K562 (cell line): Measurements from ENCODE around the gene ARHGEF17. TPM values are rescaled to one million over a fixed set of nuclear protein-coding genes. Genes with fewer than 3 reads are reported as not detected.

Source experiments
- ARID4B ChIP-seq: sonication (generic); formaldehyde crosslinking; IDR thresholded peaks from 2 replicates; pipeline ENCODE4 v1.8.0; 2022; ENCODE audit warnings: mild to moderate bottlenecking, missing genetic modification reagents
- HNRNPH1 ChIP-seq: fragments of 200-400 bp; formaldehyde crosslinking; optimal IDR thresholded peaks from 2 replicates; pipeline ENCODE3; 2017; ENCODE audit warnings: low read depth, mild to moderate bottlenecking, low read length, moderate library complexity
- MAFK ChIP-seq: IDR thresholded peaks from 2 replicates; pipeline ENCODE4 v1.6.1; 2011; ENCODE audit warnings: low read length, improper control_type of control experiment
- MCM2 ChIP-seq: fragments of 450-650 bp; IDR thresholded peaks from 2 replicates; pipeline ENCODE4 v1.6.1; 2017; ENCODE audit warnings: low read depth, mild to moderate bottlenecking
- NR2C1 ChIP-seq, 2 experiments: fragments of 450-650 bp; IDR thresholded peaks; 2 replicates each; pipeline ENCODE4 v1.6.1; 2017; ENCODE audit warnings: mild to moderate bottlenecking in 2 of 2, antibody characterized with exemption in 1 of 2, inconsistent platforms in 1 of 2, missing compliant biosample characterization in 1 of 2, missing genetic modification characterization in 1 of 2
- ZMIZ1 ChIP-seq, 2 experiments: fragments of 150-350 bp in 1 of 2; IDR thresholded peaks; 2 replicates each; pipeline ENCODE4 v1.6.1; 2012 to 2016; ENCODE audit warnings: low read depth in 2 of 2, low read length in 2 of 2, mild to moderate bottlenecking in 1 of 2, moderate library complexity in 1 of 2
- ZNF282 ChIP-seq: sonication (generic); formaldehyde crosslinking; IDR thresholded peaks from 2 replicates; pipeline ENCODE4 v1.8.1; 2023; ENCODE audit warnings: missing genetic modification reagents
- ZNF57 ChIP-seq: fragments of 450-650 bp; formaldehyde crosslinking; IDR thresholded peaks from 2 replicates; pipeline ENCODE4 v1.4.0; 2020; ENCODE audit warnings: mild to moderate bottlenecking, moderate library complexity
- ZNF583 ChIP-seq: fragments of 250-450 bp; sonication (Bioruptor Pico); IDR thresholded peaks from 2 replicates; pipeline ENCODE4 v1.4.0; 2020
- ZSCAN29 ChIP-seq: fragments of 450-650 bp; IDR thresholded peaks from 2 replicates; pipeline ENCODE4 v1.6.1; 2017
- polyA plus RNA-seq, 8 experiments: library from polyadenylated mRNA; depleted of rRNA in 4 of 8; stranded (reverse) in 5 of 8; unstranded in 3 of 8; fragments of >200 nt; fragmentation: Nextera tagmentation in 2 of 8; fragmentation: Illumina TruSeq in 1 of 8; extraction: Ambion mirVana in 2 of 8; extraction: Trizol in 1 of 8; gene quantifications; 2 replicates each; pipeline versions ENCODE4 v1.2.1 to v1.2.3, GENCODE V29; 2011 to 2014; ENCODE audit warnings: inconsistent platforms in 1 of 8, missing spikeins in 1 of 8
- total RNA-seq, 7 experiments: library from RNA; depleted of rRNA in 6 of 7; stranded (reverse); fragments of >200 nt in 6 of 7; fragmentation: Illumina TruSeq in 2 of 7; extraction: Trizol in 2 of 7; gene quantifications; 2 replicates each; pipeline versions ENCODE4 v1.2.1 to v1.2.3, GENCODE V29; 2011 to 2021; ENCODE audit warnings: low replicate concordance in 1 of 7
- TF ChIP-seq, protein P1 (sequence below), 2 experiments: fragments of 450-650 bp; formaldehyde crosslinking in 1 of 2; IDR thresholded peaks; 2 replicates each; pipeline versions ENCODE4 v1.4.0 to v1.6.1; 2014 to 2020; ENCODE audit warnings: mild to moderate bottlenecking in 2 of 2, borderline replicate concordance in 1 of 2, low read depth in 1 of 2

Gene ARHGEF17
- total and polyA plus RNA-seq, 9 of the 15 experiments (the other 6 are each of a cell fraction or from before 2014, with no cell fraction given), result 0.04 to 0.68 (median 0.10) TPM; not detected in 2

DNA sequence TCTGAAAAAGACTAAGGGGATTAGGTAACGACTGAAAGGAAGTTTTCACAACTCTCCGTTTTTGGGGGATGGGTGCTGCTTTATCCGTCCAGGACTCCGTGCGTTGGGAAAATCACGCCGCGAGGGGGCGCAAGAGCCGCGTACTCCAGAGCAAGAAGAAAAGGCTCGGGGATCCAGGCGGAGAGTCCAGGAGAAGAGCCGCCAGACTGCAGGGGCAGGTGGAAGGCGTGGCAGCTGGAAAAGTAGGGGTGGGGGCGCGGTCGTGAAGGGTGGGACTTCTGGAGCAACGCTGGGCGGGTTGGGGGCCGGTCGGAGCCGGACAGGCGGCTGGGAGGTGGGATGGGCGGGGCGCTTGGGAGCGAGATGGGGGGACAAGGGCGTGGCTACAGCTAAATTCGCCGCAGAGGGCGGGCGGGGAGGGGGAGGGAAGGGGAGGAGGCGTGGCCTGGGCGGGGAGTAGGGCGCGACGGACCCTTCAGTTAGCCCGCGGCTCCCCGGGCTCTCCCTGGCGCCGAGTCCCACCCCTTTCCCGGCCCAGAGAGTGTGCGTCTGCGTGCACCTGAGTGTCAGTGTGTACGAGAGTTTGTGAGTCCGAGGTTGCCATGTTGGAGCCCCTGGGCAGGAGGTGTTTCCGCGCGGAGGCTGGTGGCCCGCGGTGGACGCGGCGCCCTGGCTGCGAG lies 613 bp upstream of the ARHGEF17 start (continued):
- TF ChIP-seq, protein P1, sequence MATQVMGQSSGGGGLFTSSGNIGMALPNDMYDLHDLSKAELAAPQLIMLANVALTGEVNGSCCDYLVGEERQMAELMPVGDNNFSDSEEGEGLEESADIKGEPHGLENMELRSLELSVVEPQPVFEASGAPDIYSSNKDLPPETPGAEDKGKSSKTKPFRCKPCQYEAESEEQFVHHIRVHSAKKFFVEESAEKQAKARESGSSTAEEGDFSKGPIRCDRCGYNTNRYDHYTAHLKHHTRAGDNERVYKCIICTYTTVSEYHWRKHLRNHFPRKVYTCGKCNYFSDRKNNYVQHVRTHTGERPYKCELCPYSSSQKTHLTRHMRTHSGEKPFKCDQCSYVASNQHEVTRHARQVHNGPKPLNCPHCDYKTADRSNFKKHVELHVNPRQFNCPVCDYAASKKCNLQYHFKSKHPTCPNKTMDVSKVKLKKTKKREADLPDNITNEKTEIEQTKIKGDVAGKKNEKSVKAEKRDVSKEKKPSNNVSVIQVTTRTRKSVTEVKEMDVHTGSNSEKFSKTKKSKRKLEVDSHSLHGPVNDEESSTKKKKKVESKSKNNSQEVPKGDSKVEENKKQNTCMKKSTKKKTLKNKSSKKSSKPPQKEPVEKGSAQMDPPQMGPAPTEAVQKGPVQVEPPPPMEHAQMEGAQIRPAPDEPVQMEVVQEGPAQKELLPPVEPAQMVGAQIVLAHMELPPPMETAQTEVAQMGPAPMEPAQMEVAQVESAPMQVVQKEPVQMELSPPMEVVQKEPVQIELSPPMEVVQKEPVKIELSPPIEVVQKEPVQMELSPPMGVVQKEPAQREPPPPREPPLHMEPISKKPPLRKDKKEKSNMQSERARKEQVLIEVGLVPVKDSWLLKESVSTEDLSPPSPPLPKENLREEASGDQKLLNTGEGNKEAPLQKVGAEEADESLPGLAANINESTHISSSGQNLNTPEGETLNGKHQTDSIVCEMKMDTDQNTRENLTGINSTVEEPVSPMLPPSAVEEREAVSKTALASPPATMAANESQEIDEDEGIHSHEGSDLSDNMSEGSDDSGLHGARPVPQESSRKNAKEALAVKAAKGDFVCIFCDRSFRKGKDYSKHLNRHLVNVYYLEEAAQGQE (IDR thresholded peaks at IDR 0.05; ENCODE audit: borderline replicate concordance), result peak; percentile 84
- TF ChIP-seq, protein P1 (CRISPR knock-in tag; IDR thresholded peaks at IDR 0.05; ENCODE audit: low read depth), result no peak
- TF ChIP-seq ZNF583 (CRISPR knock-in tag) (no peak), HNRNPH1 (no peak), ARID4B (CRISPR knock-in tag) (no peak; the same call in 1 of the 2 replicates), ZMIZ1 (IDR thresholded peaks at IDR 0.05; ENCODE audit: low read depth in 2 of 2, low read length in 2 of 2) (no peak), ZNF57 (CRISPR knock-in tag) (no peak), ZSCAN29 (0 out of 2 replicates have a peak, but pooled peaks have one; percentile 48), NR2C1 (IDR thresholded peaks at IDR 0.05) (no peak), NR2C1 (tag; IDR thresholded peaks at IDR 0.05) (no peak), MCM2 (no peak), ZNF282 (CRISPR knock-in tag) (no peak), MAFK (no peak)
